ENCODE data around the gene PEF1. TPM values are rescaled to one million over a fixed set of nuclear protein-coding genes. Genes with fewer than 3 reads are reported as not detected.
A peak's percentile ranks its signal among the peaks of the same experiment; 100 is the strongest.

Gene PEF1
- total RNA-seq, 2 experiments from 2014 or later = 56.1 to 67.7 TPM

- peaks cover 3% of the 10 kb centered on the region; the same call in 1 of the 2 replicates for H3K36me3 ChIP-seq (ENCODE audit: insufficient read depth, low read length)
- peaks cover 15% of the 10 kb centered on the region for H3K4me1 ChIP-seq (ENCODE audit: insufficient read depth, low read length, poor library complexity, severe bottlenecking)
- intact Hi-C loops (cut with micrococcal nuclease; ENCODE audit: unreplicated experiment) = no loop called here
- H3K4me2 ChIP-seq (ENCODE audit: low read length) = 0 out of 2 replicates have a peak overlapping the region, but pooled peaks have one; percentile 85
- no peaks in the 10 kb centered on the region for H3K9me3 ChIP-seq (ENCODE audit: low read length)
- H3K4me3 ChIP-seq (ENCODE audit: low read depth, low read length, poor library complexity, severe bottlenecking) = no peak overlapping the region
- TF ChIP-seq, protein P1, sequence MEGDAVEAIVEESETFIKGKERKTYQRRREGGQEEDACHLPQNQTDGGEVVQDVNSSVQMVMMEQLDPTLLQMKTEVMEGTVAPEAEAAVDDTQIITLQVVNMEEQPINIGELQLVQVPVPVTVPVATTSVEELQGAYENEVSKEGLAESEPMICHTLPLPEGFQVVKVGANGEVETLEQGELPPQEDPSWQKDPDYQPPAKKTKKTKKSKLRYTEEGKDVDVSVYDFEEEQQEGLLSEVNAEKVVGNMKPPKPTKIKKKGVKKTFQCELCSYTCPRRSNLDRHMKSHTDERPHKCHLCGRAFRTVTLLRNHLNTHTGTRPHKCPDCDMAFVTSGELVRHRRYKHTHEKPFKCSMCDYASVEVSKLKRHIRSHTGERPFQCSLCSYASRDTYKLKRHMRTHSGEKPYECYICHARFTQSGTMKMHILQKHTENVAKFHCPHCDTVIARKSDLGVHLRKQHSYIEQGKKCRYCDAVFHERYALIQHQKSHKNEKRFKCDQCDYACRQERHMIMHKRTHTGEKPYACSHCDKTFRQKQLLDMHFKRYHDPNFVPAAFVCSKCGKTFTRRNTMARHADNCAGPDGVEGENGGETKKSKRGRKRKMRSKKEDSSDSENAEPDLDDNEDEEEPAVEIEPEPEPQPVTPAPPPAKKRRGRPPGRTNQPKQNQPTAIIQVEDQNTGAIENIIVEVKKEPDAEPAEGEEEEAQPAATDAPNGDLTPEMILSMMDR (conservative IDR thresholded peaks at IDR 0.05; ENCODE audit: low read length) = no peak
- no peak for TF ChIP-seq EZH2phosphoT487 (IDR thresholded peaks at IDR 0.05; ENCODE audit: borderline replicate concordance, low read depth, low read length)
- no TSS peak for BruUV-seq (replicated peaks)
- ChIA-PET POLR2A (interaction anchor here (0.9 kb wide), 1 partner anchor 40 kb away, joined by 3 read pairs; no protein-coding TSS in a partner anchor), CTCF (ENCODE audit: unreplicated experiment) (interaction anchor here (0.6 kb wide), 1 partner anchor 22 kb away, joined by 3 read pairs; no protein-coding TSS in a partner anchor)
- no peaks in the 10 kb centered on the region for H3K9me2 ChIP-seq (ENCODE audit: insufficient read depth, low read length)
- H3K79me2 ChIP-seq (ENCODE audit: insufficient read depth, low read depth, low read length) = peaks cover 20% of the 10 kb centered on the region; the same call in 1 of the 2 replicates
- no peak overlapping the region for H3K27ac ChIP-seq (ENCODE audit: low read depth, low read length, poor library complexity, severe bottlenecking)
- H4K20me1 ChIP-seq (ENCODE audit: insufficient read depth, low read length) = peaks cover 7% of the 10 kb centered on the region; the same call in 1 of the 2 replicates
- no peak for DNase-seq (ENCODE audit: low spot score)
- no peak overlapping the region for H2AFZ ChIP-seq (ENCODE audit: low read length)
Measured at GRCh38 chr1:31642366-31642765, 2.3 kb downstream of the PEF1 start.

DNA sequence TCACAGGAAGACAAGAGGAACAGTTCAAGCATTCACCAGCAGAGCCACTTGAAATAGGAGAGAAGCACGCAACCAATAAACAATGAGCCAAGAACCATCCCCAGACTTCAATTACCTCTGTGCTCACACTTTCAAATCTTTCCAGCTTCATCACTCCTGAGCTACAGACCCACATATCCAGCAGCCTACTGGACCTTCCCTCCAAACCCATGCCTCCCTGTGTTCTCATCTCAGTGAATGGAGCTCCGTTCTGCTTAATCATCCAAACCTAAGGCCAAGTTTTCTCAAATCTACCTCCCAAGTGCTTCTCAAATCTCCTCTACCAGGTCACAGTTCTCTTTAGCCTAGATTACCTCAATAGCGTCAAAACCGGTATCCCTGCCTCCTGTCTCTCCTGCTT is 3.7 kb downstream of the PEF1 start:
- ChIA-PET POLR2A (interaction anchor here (0.7 kb wide), 1 partner anchor 9 kb away, joined by 3 read pairs; no protein-coding TSS in a partner anchor), CTCF (ENCODE audit: unreplicated experiment) (no interaction called here)
- Histone ChIP-seq H3K36me3 (ENCODE audit: insufficient read depth, low read length) (peaks cover 3% of the 10 kb centered on the region; the same call in 1 of the 2 replicates), H3K9me3 (ENCODE audit: low read length) (no peaks in the 10 kb centered on the region), H3K27ac (ENCODE audit: low read depth, low read length, poor library complexity, severe bottlenecking) (no peak overlapping the region), H3K4me1 (ENCODE audit: insufficient read depth, low read length, poor library complexity, severe bottlenecking) (peaks cover 15% of the 10 kb centered on the region), H2AFZ (ENCODE audit: low read length) (no peak overlapping the region), H3K4me2 (ENCODE audit: low read length) (no peak overlapping the region), H4K20me1 (ENCODE audit: insufficient read depth, low read length) (peaks cover 7% of the 10 kb centered on the region; the same call in 1 of the 2 replicates), H3K9me2 (ENCODE audit: insufficient read depth, low read length) (no peaks in the 10 kb centered on the region), H3K79me2 (ENCODE audit: insufficient read depth, low read depth, low read length) (peaks cover 20% of the 10 kb centered on the region; the same call in 1 of the 2 replicates), H3K4me3 (ENCODE audit: low read depth, low read length, poor library complexity, severe bottlenecking) (no peak overlapping the region)
- TF ChIP-seq EZH2phosphoT487 (IDR thresholded peaks at IDR 0.05; ENCODE audit: borderline replicate concordance, low read depth, low read length) = no peak
- TF ChIP-seq, protein P1 (conservative IDR thresholded peaks at IDR 0.05; ENCODE audit: low read length) = no peak
- no peak for DNase-seq (ENCODE audit: low spot score)
- intact Hi-C loops (cut with micrococcal nuclease; ENCODE audit: unreplicated experiment) = no loop called here
- no TSS peak for BruUV-seq (replicated peaks)

GRCh38 chr1:31640179-31640578 is 4.5 kb downstream of the PEF1 start:
- Histone ChIP-seq H3K4me2 (ENCODE audit: low read length) (no peak overlapping the region), H3K4me3 (ENCODE audit: low read depth, low read length, poor library complexity, severe bottlenecking) (no peak overlapping the region), H4K20me1 (ENCODE audit: insufficient read depth, low read length) (peaks cover 7% of the 10 kb centered on the region; the same call in 1 of the 2 replicates), H2AFZ (ENCODE audit: low read length) (no peak overlapping the region), H3K79me2 (ENCODE audit: insufficient read depth, low read depth, low read length) (peaks cover 20% of the 10 kb centered on the region; the same call in 1 of the 2 replicates), H3K4me1 (ENCODE audit: insufficient read depth, low read length, poor library complexity, severe bottlenecking) (peaks cover 9% of the 10 kb centered on the region), H3K36me3 (ENCODE audit: insufficient read depth, low read length) (peaks cover 4% of the 10 kb centered on the region; the same call in 1 of the 2 replicates), H3K9me2 (ENCODE audit: insufficient read depth, low read length) (no peaks in the 10 kb centered on the region), H3K27ac (ENCODE audit: low read depth, low read length, poor library complexity, severe bottlenecking) (no peak overlapping the region), H3K9me3 (ENCODE audit: low read length) (no peaks in the 10 kb centered on the region)
- POLR2A ChIA-PET = interaction anchor here (0.6 kb wide), 1 partner anchor 574 kb away, joined by 3 read pairs; no protein-coding TSS in a partner anchor
- CTCF ChIA-PET (ENCODE audit: unreplicated experiment) = no interaction called here
- intact Hi-C loops (cut with micrococcal nuclease; ENCODE audit: unreplicated experiment) = no loop called here
- DNase-seq (ENCODE audit: low spot score) = no peak
- no peak for TF ChIP-seq EZH2phosphoT487 (IDR thresholded peaks at IDR 0.05; ENCODE audit: borderline replicate concordance, low read depth, low read length)
- TF ChIP-seq, protein P1 (conservative IDR thresholded peaks at IDR 0.05; ENCODE audit: low read length) = 0 out of 2 replicates have a peak, but pooled peaks have one; percentile 21
- no TSS peak for BruUV-seq (replicated peaks)

Data from OCI-LY7 (cell line).